Heart left ventricle (tissue), 16 donors: ENCODE data around the gene DCK. TPM values are rescaled to one million over a fixed set of nuclear protein-coding genes. Genes with fewer than 3 reads are reported as not detected.

Experiments used
- ATAC-seq, 4 donors: fragments of 200-7000 bp; cut with Tn5 transposase; one replicate each; pipeline ENCODE4 v1.9.1; 2020 to 2022; ENCODE audit warnings: moderate library complexity in 4 of 4, mild to moderate bottlenecking in 3 of 4, moderate number of reproducible peaks in 1 of 4
- DNase-seq, 5 donors: peaks; one replicate each; pipeline ENCODE4 v3.0.0-alpha.2; 2020
- H3K27ac ChIP-seq, 12 donors: fragments of 200-600 bp; sonication (generic) in 4 of 12; one replicate each; pipeline versions ENCODE4 v1.5.0 to v1.8.0; 2016 to 2022; ENCODE audit warnings: mild to moderate bottlenecking in 2 of 12
- H3K27me3 ChIP-seq, 9 donors: fragments of 200-600 bp; sonication (generic) in 2 of 9; one replicate each; pipeline versions ENCODE4 v1.5.1 to v1.8.0; 2016 to 2022; ENCODE audit warnings: mild to moderate bottlenecking in 3 of 9
- H3K36me3 ChIP-seq, 9 donors: fragments of 200-600 bp; sonication (generic) in 2 of 9; one replicate each; pipeline versions ENCODE4 v1.5.0 to v1.8.0; 2018 to 2022; ENCODE audit warnings: mild to moderate bottlenecking in 2 of 9
- H3K4me1 ChIP-seq, 12 donors: fragments of 200-600 bp; sonication (generic) in 4 of 12; one replicate each; pipeline versions ENCODE4 v1.5.0 to v1.8.0; 2016 to 2022; ENCODE audit warnings: mild to moderate bottlenecking in 3 of 12
- H3K4me3 ChIP-seq, 12 donors: fragments of 200-600 bp; sonication (generic) in 4 of 12; one replicate each; pipeline versions ENCODE4 v1.5.0 to v1.8.0; 2017 to 2022; ENCODE audit warnings: mild to moderate bottlenecking in 9 of 12, moderate library complexity in 4 of 12
- H3K9me3 ChIP-seq, 12 donors: fragments of 200-600 bp; sonication (generic) in 4 of 12; one replicate each; pipeline versions ENCODE4 v1.5.0 to v1.8.0; 2016 to 2022; ENCODE audit warnings: mild to moderate bottlenecking in 1 of 12
- CTCF ChIP-seq, 12 donors: fragments of 200-600 bp; sonication (generic) in 4 of 12; IDR thresholded peaks; one replicate each; pipeline versions ENCODE4 v1.5.0 to v1.8.0; 2018 to 2022; ENCODE audit warnings: antibody characterized with exemption in 12 of 12, mild to moderate bottlenecking in 5 of 12
- POLR2A ChIP-seq, 2 donors: fragments of 450-650 bp; IDR thresholded peaks; one replicate each; pipeline ENCODE4 v1.6.1; 2017; ENCODE audit warnings: antibody characterized with exemption in 2 of 2, mild to moderate bottlenecking in 2 of 2, moderate library complexity in 2 of 2
- WGBS, 4 donors: extraction: QIAGEN DNeasy Blood & Tissue Kit in 2 of 4; methylation state at CpG; one replicate each; pipeline versions ENCODE4 v1.1.5 to v1.1.7; 2013 to 2018; 5-methylcytosine and 5-hydroxymethylcytosine counted together
- intact Hi-C, 10 donors: fragments of 100-400 bp; cut with DNase I; formaldehyde crosslinking; loops; one replicate each; pipeline versions ENCODE4 v1.11.1 to v1.14.2; 2022
- long read RNA-seq, 3 donors: library from polyadenylated mRNA; unstranded; transcript quantifications; one replicate each; pipeline ENCODE4 v2.0.0, GENCODE V29; 2020 to 2021
- polyA plus RNA-seq, 2 donors: library from polyadenylated mRNA; stranded (reverse); fragments of 200-250 nt; gene quantifications; one replicate each; pipeline ENCODE4 v1.2.3, GENCODE V29; 2013
- total RNA-seq, 9 donors: library from RNA; depleted of rRNA in 2 of 9; stranded (reverse); fragments of >200 nt in 2 of 9; fragmentation: NEBNext Ultra II Directional in 3 of 9; extraction: Animal tissue kit (Norgen Biotek cat#: 25700) in 3 of 9; gene quantifications; one replicate each; pipeline versions ENCODE4 v1.1.0 to v1.2.4, GENCODE V29; 2016 to 2023
- donor health status: ischemic (EF 13 %, LVEDD 7.1; RV severe dilation, severe dysfunction).
- donor health status: healthy with polysubstance abuse.
- donor health status: DM: no; HTN: yes; CAD: no.
- donor health status: DM: no; HTN: no; CAD: no.
- donor health status: ischemic (EF 25% LVEDD 6.9; RV normal size, moderate dysfunction).
- donor health status: ischemic (EF 25% LVEDD 5.7; RV mildly dilated, moderate dysfunction).
- donor health status: healthy.
- donor health status: DM: yes; HTN: yes; CAD: no.
- donor health status: ischemic (EF 35%, LVEDD 5.7; RV mildly dilated, moderate dysfunction).
- donor health status: nonischemic (EF 11% LVEDD 7.7; RV severe dilation, severe dysfunction).
- donor health status: DM: yes; HTN: yes; CAD: no.
- donor health status: PGD.
- donor health status: ischemic (EF 29% LVEDD 5.4; RV normal size, mild dysfunction).
- donor health status: nonischemic (EF 23%, LVEDD 6.1; RV moderate dilation, normal function).

Gene DCK
- total RNA-seq (10 to 100 TPM in 2 of 9 donors, 1 to 10 TPM in 7; 4.6 to 12.6 (median 6.8) TPM), polyA plus RNA-seq (1 to 10 TPM; 1.7 to 8.2 TPM)
- long read RNA-seq, donor 1, transcript DCK-201 (7 exons, 2,716 nt), result major isoform, 38 of 40 reads
- long read RNA-seq, donor 1, partial matches to known transcripts, result 1 of 40 reads
- long read RNA-seq, donor 1, other reads (novel, unspliced or antisense), result 1 of 40 reads
- long read RNA-seq, donor 2, transcript DCK-201 (7 exons, 2,716 nt), result major isoform, 42 of 50 reads
- long read RNA-seq, donor 2, partial matches to known transcripts, result 2 of 50 reads
- long read RNA-seq, donor 2, other reads (novel, unspliced or antisense), result 4 of 50 reads
- long read RNA-seq, donor 3, transcript DCK-201 (7 exons, 2,716 nt), result major isoform, 26 of 28 reads
- long read RNA-seq, donor 3, partial matches to known transcripts, result 0 of 28 reads
- long read RNA-seq, donor 3, other reads (novel, unspliced or antisense), result 1 of 28 reads

DNA sequence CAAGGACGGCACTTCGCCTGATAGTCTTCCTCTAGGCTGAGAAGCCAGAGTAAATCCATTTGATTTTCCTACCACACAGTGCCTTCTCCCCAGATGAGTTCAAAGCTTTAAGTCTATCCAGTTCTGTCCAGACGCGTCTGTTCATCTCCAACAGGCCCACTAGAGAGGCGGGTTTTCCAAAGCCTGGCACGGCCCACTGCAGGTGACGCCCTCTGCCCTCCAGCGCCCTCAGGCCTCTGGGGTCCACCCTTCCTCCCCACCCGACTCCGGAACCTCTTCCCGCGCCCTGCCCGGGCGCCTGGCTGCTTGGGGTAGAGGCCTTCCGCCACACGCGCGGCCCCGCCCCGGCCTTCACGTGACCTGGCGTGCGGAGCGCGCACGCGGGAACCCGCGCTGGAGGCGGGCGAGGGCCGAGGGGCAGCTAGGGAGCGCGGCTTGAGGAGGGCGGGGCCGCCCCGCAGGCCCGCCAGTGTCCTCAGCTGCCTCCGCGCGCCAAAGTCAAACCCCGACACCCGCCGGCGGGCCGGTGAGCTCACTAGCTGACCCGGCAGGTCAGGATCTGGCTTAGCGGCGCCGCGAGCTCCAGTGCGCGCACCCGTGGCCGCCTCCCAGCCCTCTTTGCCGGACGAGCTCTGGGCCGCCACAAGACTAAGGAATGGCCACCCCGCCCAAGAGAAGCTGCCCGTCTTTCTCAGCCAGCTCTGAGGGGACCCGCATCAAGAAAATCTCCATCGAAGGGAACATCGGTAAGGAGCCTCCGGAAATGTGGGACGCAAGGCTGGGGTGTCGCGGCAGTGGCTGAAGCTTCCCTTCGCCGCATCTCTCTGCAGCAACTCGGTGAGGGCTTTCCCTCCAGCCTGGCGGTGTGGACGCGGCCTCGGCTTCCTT, at the start of gene DCK:
TSS of gene DCK (plus strand) at position 469 of the 888 bp plus-strand sequence. CDS start at position 656, 187 bp downstream.
- H3K27me3 ChIP-seq, result no peaks in the 10 kb centered on the region
- peaks cover 0 to 54% (median 18%) of the 10 kb centered on the region in 12 donors for H3K4me1 ChIP-seq
- peak; percentile 96 to 99 (median 98) for ATAC-seq
- peak within 1 kb of the TSS; percentile 40 to 93 (median 81) for H3K4me3 ChIP-seq
- H3K36me3 ChIP-seq, result peaks cover 0 to 6% (median 2%) of the 10 kb centered on the region in 9 donors
- H3K9me3 ChIP-seq, result no peaks in the 10 kb centered on the region
- H3K27ac ChIP-seq, result peak within 1 kb of the TSS; percentile 71 to 95 (median 87)
- intact Hi-C loops, result loop anchor here (1.0 to 10.0 kb wide), 11 partner anchors 89 to 306 kb away; partner anchors contain the start of genes MOB1B (in 7 of the 10), GRSF1 (in 6 of the 10) and UTP3 (in 2 of the 10)
- DNase-seq, result peak; percentile 92 to 96 (median 93)
- WGBS, 4 donors, result 1 to 2% (median 1%) methylated on average over 31 to 74 of the region's 74 CpGs
- TF ChIP-seq POLR2A (IDR thresholded peaks at IDR 0.05), result peak in 1 of 2 donors; percentile 72
- peak in 1 of 12 donors; percentile 29 for TF ChIP-seq CTCF (IDR thresholded peaks at IDR 0.05)

DNA sequence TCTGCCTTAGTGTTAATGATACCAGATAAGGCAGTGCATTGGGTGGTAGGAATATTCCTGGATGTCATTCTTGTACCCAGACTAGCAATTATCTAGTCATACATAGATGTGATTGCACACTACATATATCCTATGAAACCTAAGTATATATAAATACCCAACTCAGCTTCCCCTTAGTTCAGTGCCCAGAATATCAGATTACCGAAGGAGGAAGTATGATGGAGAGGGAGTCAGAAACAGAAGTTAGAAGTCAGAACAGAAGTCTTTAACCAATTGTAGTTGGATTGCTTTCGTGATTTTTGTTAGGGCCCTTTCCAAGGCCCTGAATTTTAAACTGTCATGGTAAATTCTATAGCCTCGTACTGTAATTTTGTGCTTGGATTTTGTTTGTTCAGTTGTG, 48.4 kb upstream of the DCK start:
- DNase-seq (no peak), ATAC-seq (peak in 3 of 4 donors; percentile 22 to 64 (median 45))
- Histone ChIP-seq H3K36me3 (no peaks in the 10 kb centered on the region), H3K27ac (peak overlapping the region in 1 of 12 donors; percentile 78), H3K27me3 (no peaks in the 10 kb centered on the region), H3K9me3 (no peaks in the 10 kb centered on the region), H3K4me1 (peaks cover 0 to 59% (median 1%) of the 10 kb centered on the region in 12 donors), H3K4me3 (no peak overlapping the region)
- WGBS, 4 donors, result 57 to 62% (median 60%) methylated on average over 3 of the region's 3 CpGs
- TF ChIP-seq POLR2A (IDR thresholded peaks at IDR 0.05) (no peak), CTCF (IDR thresholded peaks at IDR 0.05) (no peak)
- intact Hi-C loops, result no loop called here

DNA sequence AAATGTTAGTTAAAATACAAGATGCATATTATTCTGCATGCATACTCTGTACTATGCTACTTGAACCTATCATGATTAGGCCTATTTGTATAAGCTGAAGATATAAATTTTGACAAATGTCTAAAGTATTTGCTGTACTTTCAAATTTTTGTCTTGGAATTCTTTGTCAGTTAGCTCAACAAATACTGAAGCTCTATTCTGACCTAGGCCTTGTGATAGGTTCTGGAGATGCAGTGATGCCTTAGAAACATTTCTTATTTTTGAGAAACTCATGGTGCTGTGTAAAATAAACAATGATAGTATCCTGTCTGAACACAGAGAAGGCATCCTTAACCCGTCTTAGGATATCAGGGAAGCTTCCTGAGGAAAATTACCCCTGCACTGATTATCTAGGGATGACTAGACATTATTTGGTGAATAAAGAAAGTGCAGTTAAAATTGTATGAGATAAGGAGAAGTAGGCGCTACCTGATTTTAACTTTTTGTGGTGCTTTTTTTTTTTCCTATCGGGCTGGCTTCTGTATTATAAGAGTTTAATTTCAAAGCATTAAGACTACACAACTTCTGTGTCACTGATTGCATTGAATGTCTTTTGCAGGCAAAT, 47.9 kb upstream of the DCK start:
- DNase-seq, result no peak
- H3K4me3 ChIP-seq, result no peak overlapping the region
- no peak for TF ChIP-seq POLR2A (IDR thresholded peaks at IDR 0.05)
- TF ChIP-seq CTCF (IDR thresholded peaks at IDR 0.05), result no peak
- ATAC-seq, result no peak
- WGBS, 4 donors, result 73 to 81% (median 79%) methylated on average over 3 of the region's 3 CpGs
- peak overlapping the region in 1 of 12 donors; percentile 78 for H3K27ac ChIP-seq
- peaks cover 0 to 59% (median 1%) of the 10 kb centered on the region in 12 donors for H3K4me1 ChIP-seq
- H3K9me3 ChIP-seq, result no peaks in the 10 kb centered on the region
- no peaks in the 10 kb centered on the region for H3K36me3 ChIP-seq
- intact Hi-C loops, result no loop called here
- no peaks in the 10 kb centered on the region for H3K27me3 ChIP-seq
